Measurements from ENCODE around the gene TRMT112.

GRCh38 chr11:64348383-64349024, 31.1 kb upstream of the TRMT112 start:
- TF ChIP-seq GATA2 (IDR thresholded peaks at IDR 0.05; ENCODE audit: low read depth, low read length) (no peak), GATA3 (IDR thresholded peaks at IDR 0.05; ENCODE audit: low read depth, low read length) (no peak)
